BJ (cell line): ENCODE data around the gene VANGL1. TPM values are rescaled to one million over a fixed set of nuclear protein-coding genes. Genes with fewer than 3 reads are reported as not detected.

ENCODE experiments used
- CTCF ChIA-PET: fragments of 350-600 bp; formaldehyde crosslinking; extraction: SDS; loops from one replicate; lab custom pipeline; 2021; ENCODE audit warnings: antibody characterized with exemption, inconsistent platforms; lab: Yijun Ruan, JAX
- POLR2A ChIA-PET: fragments of 300-600 bp; sonication (Branson Sonifier 250); formaldehyde crosslinking; extraction: SDS; loops from one replicate; lab custom pipeline; 2021; ENCODE audit warnings: antibody characterized with exemption; lab: Charles Lee
- DNase-seq: peaks from one replicate; pipeline ENCODE4 v3.0.0-alpha.2; 2011; ENCODE audit warnings: low read depth
- H3K27me3 ChIP-seq: 2 replicates; pipeline ENCODE4 v1.6.0; 2011; ENCODE audit warnings: low read length; ENCODE audit not compliant: control insufficient read depth, insufficient read depth
- H3K36me3 ChIP-seq: 2 replicates; pipeline ENCODE4 v1.5.1; 2011; ENCODE audit warnings: low read length; ENCODE audit not compliant: control insufficient read depth, insufficient read depth
- H3K4me3 ChIP-seq: 2 replicates; pipeline ENCODE4 v1.5.1; 2011; ENCODE audit warnings: low read depth, mild to moderate bottlenecking, control low read depth, low read length
- CTCF ChIP-seq: IDR thresholded peaks from 2 replicates; pipeline ENCODE4 v1.5.1; 2011; ENCODE audit warnings: low read depth, mild to moderate bottlenecking, control low read depth, inconsistent platforms, low read length, moderate library complexity; ENCODE audit not compliant: insufficient read depth
- polyA plus RNA-seq: library from polyadenylated mRNA; depleted of rRNA; stranded (reverse); fragments of >200 nt; gene quantifications from 2 replicates; pipeline ENCODE4 v1.2.3, GENCODE V29; 2011

The VANGL1 gene
- polyA plus RNA-seq, 1 experiment = 11.6 TPM

DNA sequence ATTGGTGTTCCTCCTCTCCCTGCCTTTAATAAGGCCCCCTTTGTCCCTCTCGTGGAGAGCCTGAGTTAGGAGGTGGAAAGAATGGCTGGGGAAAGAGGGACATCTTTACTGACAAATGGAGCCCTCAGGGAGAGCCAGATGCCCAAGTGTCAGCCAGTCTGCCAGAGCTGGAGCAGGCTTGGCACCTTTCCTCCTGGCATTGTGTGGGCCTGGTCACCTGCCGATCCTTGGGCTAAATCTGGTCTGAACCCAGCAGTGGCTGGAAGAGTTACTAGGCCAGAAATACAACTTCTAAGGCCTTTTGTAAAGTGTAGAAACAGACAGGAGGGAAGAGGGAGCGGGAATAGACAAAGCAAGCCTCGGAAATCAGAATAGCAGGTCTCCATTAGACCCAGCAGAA lies 24.9 kb downstream of the VANGL1 start:
- no peak for TF ChIP-seq CTCF
- DNase-seq = no peak
- Histone ChIP-seq H3K27me3 (no peaks in the 10 kb centered on the region), H3K4me3 (no peak overlapping the region), H3K36me3 (peaks cover 9% of the 10 kb centered on the region)
- ChIA-PET CTCF (no interaction called here), POLR2A (no interaction called here)

- H3K36me3 ChIP-seq = peaks cover 9% of the 10 kb centered on the region
- CTCF ChIA-PET = interaction anchor here (1.0 to 1.3 kb wide), 2 partner anchors 10 to 25 kb away, joined by 3 read pairs; no protein-coding TSS in a partner anchor
Observed at GRCh38 chr1:115668579-115668978, 26.8 kb downstream of the VANGL1 start.

DNA sequence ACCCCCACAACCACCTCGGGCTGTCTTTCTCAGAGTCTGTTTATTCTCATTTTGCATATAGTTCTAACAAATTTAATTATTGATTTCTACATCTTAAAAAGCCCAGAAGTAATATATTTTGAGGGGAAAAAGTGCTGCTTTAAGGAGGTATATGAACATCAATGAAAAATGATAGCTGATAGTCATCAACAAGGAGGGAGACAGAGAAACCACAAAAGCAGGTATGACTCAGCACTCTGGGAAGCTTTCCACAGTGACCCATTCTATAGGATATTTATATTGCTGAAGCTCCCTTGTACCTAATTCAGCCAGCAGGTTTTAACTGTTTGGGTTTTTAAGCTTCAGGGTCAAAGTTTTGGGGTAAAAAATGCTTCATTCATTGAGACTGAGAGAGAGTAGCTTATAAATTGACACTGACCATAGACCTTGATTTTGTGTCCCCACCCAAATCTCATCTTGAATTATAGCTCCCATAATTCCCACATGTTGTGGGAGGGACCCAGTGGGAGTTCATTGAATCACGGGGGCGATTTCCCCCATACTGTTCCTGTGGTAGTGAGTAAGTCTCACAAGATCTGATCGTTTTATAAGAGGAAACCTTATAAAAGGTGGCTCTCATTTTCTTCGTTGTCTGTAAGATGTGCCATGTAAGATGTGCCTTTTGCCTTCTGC lies 27.4 kb downstream of the VANGL1 start:
- CTCF ChIA-PET = interaction anchor here (1.0 to 1.3 kb wide), 3 partner anchors 9 to 26 kb away, joined by 3 read pairs; no protein-coding TSS in a partner anchor
- no peak for TF ChIP-seq CTCF
- no peaks in the 10 kb centered on the region for H3K27me3 ChIP-seq
- H3K4me3 ChIP-seq = no peak overlapping the region
- peaks cover 9% of the 10 kb centered on the region for H3K36me3 ChIP-seq
- POLR2A ChIA-PET = interaction anchor here (0.5 kb wide), 1 partner anchor 23 kb away, joined by 4 read pairs; no protein-coding TSS in a partner anchor
- no peak for DNase-seq

More at GRCh38 chr1:115668579-115668978, 26.8 kb downstream of the VANGL1 start:
- H3K27me3 ChIP-seq = no peaks in the 10 kb centered on the region
- POLR2A ChIA-PET = no interaction called here
- no peak for DNase-seq
- no peak overlapping the region for H3K4me3 ChIP-seq
- TF ChIP-seq CTCF = no peak

DNA sequence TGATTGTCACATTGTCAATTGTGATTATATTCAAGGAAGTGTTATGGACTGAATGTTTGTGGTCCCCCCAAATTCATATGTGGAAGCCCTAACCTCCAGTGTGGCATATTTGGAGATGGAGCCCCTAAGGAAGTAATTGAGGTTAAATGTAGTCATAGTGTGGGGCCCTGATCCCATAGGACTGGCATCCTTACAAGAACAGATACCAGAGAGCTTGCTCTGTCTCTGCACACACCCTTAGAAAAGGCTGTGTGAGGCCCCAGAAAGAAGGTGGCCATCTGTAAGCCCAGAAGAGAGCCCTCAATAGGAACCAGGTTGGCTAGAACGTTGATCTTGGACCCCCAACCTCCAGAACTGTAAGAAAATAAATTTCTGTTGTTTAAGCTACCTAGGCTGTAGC lies 28.1 kb downstream of the VANGL1 start:
- Histone ChIP-seq H3K36me3 (peaks cover 9% of the 10 kb centered on the region), H3K4me3 (no peak overlapping the region), H3K27me3 (no peaks in the 10 kb centered on the region)
- ChIA-PET CTCF (interaction anchor here (0.8 to 1.3 kb wide), 4 partner anchors 9 to 31 kb away, joined by 3 to 4 read pairs (median 4); no protein-coding TSS in a partner anchor), POLR2A (interaction anchor here (0.5 kb wide), 1 partner anchor 24 kb away, joined by 4 read pairs; no protein-coding TSS in a partner anchor)
- TF ChIP-seq CTCF = no peak
- DNase-seq = no peak

- DNase-seq = no peak
- POLR2A ChIA-PET = no interaction called here
- CTCF ChIA-PET = interaction anchor here (0.8 to 1.3 kb wide), 4 partner anchors 9 to 31 kb away, joined by 3 to 4 read pairs (median 4); no protein-coding TSS in a partner anchor
- TF ChIP-seq CTCF = no peak
- Histone ChIP-seq H3K27me3 (no peaks in the 10 kb centered on the region), H3K36me3 (peaks cover 3% of the 10 kb centered on the region), H3K4me3 (no peak overlapping the region)
Observed at GRCh38 chr1:115670476-115671175, 28.9 kb downstream of the VANGL1 start.
